BJ (cell line): ENCODE measurements around the gene SPAG5. TPM values are rescaled to one million over a fixed set of nuclear protein-coding genes. Genes with fewer than 3 reads are reported as not detected.

Source experiments
- CTCF ChIA-PET: fragments of 350-600 bp; formaldehyde crosslinking; extraction: SDS; loops from one replicate; lab custom pipeline; 2021; ENCODE audit warnings: antibody characterized with exemption, inconsistent platforms; lab: Yijun Ruan, JAX
- POLR2A ChIA-PET: fragments of 300-600 bp; sonication (Branson Sonifier 250); formaldehyde crosslinking; extraction: SDS; loops from one replicate; lab custom pipeline; 2021; ENCODE audit warnings: antibody characterized with exemption; lab: Charles Lee
- DNase-seq: peaks from one replicate; pipeline ENCODE4 v3.0.0-alpha.2; 2011; ENCODE audit warnings: low read depth
- H3K27me3 ChIP-seq: 2 replicates; pipeline ENCODE4 v1.6.0; 2011; ENCODE audit warnings: low read length; ENCODE audit not compliant: control insufficient read depth, insufficient read depth
- H3K36me3 ChIP-seq: 2 replicates; pipeline ENCODE4 v1.5.1; 2011; ENCODE audit warnings: low read length; ENCODE audit not compliant: control insufficient read depth, insufficient read depth
- H3K4me3 ChIP-seq: 2 replicates; pipeline ENCODE4 v1.5.1; 2011; ENCODE audit warnings: low read depth, mild to moderate bottlenecking, control low read depth, low read length
- polyA plus RNA-seq: library from polyadenylated mRNA; depleted of rRNA; stranded (reverse); fragments of >200 nt; gene quantifications from 2 replicates; pipeline ENCODE4 v1.2.3, GENCODE V29; 2011
- TF ChIP-seq, protein P1 (sequence below): IDR thresholded peaks from 2 replicates; pipeline ENCODE4 v1.5.1; 2011; ENCODE audit warnings: low read depth, mild to moderate bottlenecking, control low read depth, inconsistent platforms, low read length, moderate library complexity; ENCODE audit not compliant: insufficient read depth

Gene SPAG5
- polyA plus RNA-seq, 1 experiment: 41.3 TPM

DNA sequence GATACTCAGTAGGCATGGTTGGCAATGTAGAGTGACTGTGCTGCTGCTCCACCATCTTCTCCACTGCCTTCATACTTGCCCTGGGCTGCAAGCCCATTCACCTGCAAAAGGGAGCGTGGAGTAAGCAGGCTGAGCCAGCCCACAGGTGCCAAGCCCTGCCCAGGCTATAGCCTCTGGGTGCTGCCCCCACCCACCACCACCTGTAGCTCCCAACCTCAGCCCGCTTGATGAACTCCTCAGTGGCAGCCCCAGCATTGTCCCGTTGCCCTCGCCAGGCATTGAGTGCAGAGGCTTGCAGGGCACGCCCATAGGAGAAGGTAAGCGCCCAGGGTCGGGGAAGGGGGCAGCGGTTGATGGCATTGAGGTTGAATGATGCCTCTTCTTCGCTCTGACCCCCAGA is 25.3 kb downstream of the SPAG5 start:
- Histone ChIP-seq H3K36me3 (peaks cover 6% of the 10 kb centered on the region), H3K4me3 (no peak overlapping the region), H3K27me3 (no peaks in the 10 kb centered on the region)
- DNase-seq: no peak
- POLR2A ChIA-PET: no interaction called here
- TF ChIP-seq, protein P1, sequence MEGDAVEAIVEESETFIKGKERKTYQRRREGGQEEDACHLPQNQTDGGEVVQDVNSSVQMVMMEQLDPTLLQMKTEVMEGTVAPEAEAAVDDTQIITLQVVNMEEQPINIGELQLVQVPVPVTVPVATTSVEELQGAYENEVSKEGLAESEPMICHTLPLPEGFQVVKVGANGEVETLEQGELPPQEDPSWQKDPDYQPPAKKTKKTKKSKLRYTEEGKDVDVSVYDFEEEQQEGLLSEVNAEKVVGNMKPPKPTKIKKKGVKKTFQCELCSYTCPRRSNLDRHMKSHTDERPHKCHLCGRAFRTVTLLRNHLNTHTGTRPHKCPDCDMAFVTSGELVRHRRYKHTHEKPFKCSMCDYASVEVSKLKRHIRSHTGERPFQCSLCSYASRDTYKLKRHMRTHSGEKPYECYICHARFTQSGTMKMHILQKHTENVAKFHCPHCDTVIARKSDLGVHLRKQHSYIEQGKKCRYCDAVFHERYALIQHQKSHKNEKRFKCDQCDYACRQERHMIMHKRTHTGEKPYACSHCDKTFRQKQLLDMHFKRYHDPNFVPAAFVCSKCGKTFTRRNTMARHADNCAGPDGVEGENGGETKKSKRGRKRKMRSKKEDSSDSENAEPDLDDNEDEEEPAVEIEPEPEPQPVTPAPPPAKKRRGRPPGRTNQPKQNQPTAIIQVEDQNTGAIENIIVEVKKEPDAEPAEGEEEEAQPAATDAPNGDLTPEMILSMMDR: no peak
- CTCF ChIA-PET: no interaction called here

DNA sequence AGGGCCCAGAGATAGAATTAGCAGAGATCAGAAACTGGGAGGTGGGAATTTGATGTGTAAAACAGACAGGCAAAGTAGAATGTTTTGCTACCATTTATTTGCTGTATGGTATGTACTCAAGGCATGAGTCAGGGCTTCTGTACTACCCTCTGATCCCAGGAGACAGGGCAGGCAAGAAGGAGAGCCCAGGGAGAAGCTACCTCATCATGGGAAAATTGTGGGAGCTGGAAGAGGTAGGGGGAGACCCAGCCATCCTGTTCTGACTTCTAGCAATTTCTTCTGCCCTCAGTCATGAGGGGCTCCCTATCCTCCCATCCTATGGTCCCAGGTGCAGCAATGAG is 25.8 kb downstream of the SPAG5 start:
- no peaks in the 10 kb centered on the region for H3K27me3 ChIP-seq
- TF ChIP-seq, protein P1: no peak
- peaks cover 5% of the 10 kb centered on the region for H3K36me3 ChIP-seq
- DNase-seq: no peak
- no peak overlapping the region for H3K4me3 ChIP-seq
- POLR2A ChIA-PET: no interaction called here
- CTCF ChIA-PET: no interaction called here

DNA sequence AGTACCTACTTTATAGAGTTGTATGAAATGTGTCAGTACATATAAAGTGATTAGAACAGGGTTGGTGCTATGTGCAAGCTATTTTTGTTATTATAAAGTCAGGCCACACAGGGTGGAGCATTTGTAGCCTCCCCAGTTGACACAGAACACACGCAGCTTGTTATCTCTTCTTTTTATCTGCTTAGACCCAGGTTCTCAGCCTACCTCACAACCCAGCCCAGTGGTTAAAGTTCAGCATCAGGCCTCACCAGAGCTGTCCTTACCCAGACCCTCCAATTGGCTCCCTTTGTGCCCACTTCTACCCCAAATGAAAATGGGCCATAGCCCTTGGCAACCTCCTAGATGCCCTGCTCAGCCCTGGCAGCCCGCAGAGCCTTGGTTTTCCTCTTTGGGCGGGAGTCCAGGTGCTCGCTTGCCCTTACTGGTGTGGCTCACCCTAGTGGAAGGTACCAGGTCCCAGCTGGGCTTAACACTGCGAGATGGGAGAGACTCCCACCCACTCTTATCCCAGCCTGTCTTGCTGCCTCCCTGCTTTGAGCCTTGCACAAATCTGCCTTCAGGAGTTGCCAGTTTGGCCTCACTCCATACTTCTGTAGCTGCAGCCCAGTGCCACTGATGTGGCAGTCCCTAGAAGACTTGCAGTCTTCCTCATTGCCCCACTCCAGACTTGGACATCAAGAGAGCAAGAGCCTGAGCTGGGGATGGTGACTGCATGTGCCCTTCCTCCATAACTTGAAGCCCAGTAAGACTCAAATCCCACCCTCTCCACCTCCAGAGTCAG is 26.4 kb downstream of the SPAG5 start:
- Histone ChIP-seq H3K4me3 (no peak overlapping the region), H3K27me3 (no peaks in the 10 kb centered on the region), H3K36me3 (peaks cover 4% of the 10 kb centered on the region)
- no peak for DNase-seq
- TF ChIP-seq, protein P1: no peak
- POLR2A ChIA-PET: no interaction called here
- CTCF ChIA-PET: interaction anchor here (0.6 to 2.2 kb wide), 4 partner anchors 26 to 77 kb away, joined by 3 to 5 read pairs (median 4); no protein-coding TSS in a partner anchor

DNA sequence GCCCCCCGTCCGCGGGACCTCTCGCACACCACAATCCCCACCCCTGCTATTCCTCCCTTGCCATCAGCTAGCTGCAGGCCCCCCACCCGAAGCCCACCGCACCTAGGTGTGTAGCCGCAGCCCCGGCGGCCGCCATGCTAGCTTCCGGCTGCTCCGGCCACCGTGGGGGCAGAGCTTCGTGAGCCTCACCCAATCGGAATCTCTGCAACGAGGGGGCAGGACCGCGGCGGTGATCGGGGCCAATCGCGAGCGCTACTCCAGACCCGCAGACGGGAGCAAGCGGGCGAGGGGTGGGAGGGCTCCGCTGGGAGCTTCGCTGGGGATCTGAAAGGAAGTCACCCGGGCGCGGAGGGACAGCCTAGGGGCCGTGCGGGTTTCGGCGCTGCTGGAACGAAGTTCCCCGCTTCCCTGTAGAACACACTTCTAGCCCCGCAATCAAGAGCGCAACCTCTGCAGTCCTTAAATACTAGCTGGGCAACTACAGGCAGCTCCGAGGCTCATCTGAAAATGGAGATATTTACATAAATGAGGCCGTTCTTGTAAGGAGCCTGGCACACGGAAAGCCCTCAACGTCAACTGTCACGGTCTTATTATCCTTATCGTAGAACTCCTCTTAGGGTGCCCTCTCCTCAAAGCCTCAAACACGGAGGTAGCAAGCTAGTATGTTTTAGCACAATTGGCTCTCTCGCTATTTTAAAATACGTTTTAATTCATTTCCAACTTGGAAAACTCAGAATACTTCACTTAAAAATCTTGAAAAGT is 27.3 kb downstream of the SPAG5 start, which contains the start of gene PIGS:
Gene PIGS (minus strand): TSS at position 164 of the 762 bp plus-strand sequence. CDS start 28 bp downstream, at position 136.
- H3K36me3 ChIP-seq: peaks cover 4% of the 10 kb centered on the region
- DNase-seq: peak; percentile 62
- POLR2A ChIA-PET: no interaction called here

More for the DNA sequence above, 27.3 kb downstream of the SPAG5 start, which contains the start of gene PIGS:
- TF ChIP-seq, protein P1: no peak
- Histone ChIP-seq H3K4me3 (peak within 1 kb of the TSS; percentile 90), H3K27me3 (no peaks in the 10 kb centered on the region)
- CTCF ChIA-PET: interaction anchor here (0.6 to 2.3 kb wide), 8 partner anchors 23 to 76 kb away, joined by 3 to 10 read pairs (median 4); no protein-coding TSS in a partner anchor
